BJ (cell line): ENCODE results near the gene NMRAL1. TPM values are rescaled to one million over a fixed set of nuclear protein-coding genes. Genes with fewer than 3 reads are reported as not detected.
A peak's percentile ranks its signal among the peaks of the same experiment; 100 is the strongest.

Experiments
- CTCF ChIA-PET: fragments of 350-600 bp; formaldehyde crosslinking; extraction: SDS; loops from one replicate; lab custom pipeline; 2021; ENCODE audit warnings: antibody characterized with exemption, inconsistent platforms; lab: Yijun Ruan, JAX
- POLR2A ChIA-PET: fragments of 300-600 bp; sonication (Branson Sonifier 250); formaldehyde crosslinking; extraction: SDS; loops from one replicate; lab custom pipeline; 2021; ENCODE audit warnings: antibody characterized with exemption; lab: Charles Lee
- DNase-seq: peaks from one replicate; pipeline ENCODE4 v3.0.0-alpha.2; 2011; ENCODE audit warnings: low read depth
- H3K27me3 ChIP-seq: 2 replicates; pipeline ENCODE4 v1.6.0; 2011; ENCODE audit warnings: low read length; ENCODE audit not compliant: control insufficient read depth, insufficient read depth
- H3K36me3 ChIP-seq: 2 replicates; pipeline ENCODE4 v1.5.1; 2011; ENCODE audit warnings: low read length; ENCODE audit not compliant: control insufficient read depth, insufficient read depth
- H3K4me3 ChIP-seq: 2 replicates; pipeline ENCODE4 v1.5.1; 2011; ENCODE audit warnings: low read depth, mild to moderate bottlenecking, control low read depth, low read length
- polyA plus RNA-seq: library from polyadenylated mRNA; depleted of rRNA; stranded (reverse); fragments of >200 nt; gene quantifications from 2 replicates; pipeline ENCODE4 v1.2.3, GENCODE V29; 2011
- TF ChIP-seq, protein P1 (sequence below): IDR thresholded peaks from 2 replicates; pipeline ENCODE4 v1.5.1; 2011; ENCODE audit warnings: low read depth, mild to moderate bottlenecking, control low read depth, inconsistent platforms, low read length, moderate library complexity; ENCODE audit not compliant: insufficient read depth

NMRAL1 gene
- polyA plus RNA-seq, 1 experiment = 78.0 TPM

DNA sequence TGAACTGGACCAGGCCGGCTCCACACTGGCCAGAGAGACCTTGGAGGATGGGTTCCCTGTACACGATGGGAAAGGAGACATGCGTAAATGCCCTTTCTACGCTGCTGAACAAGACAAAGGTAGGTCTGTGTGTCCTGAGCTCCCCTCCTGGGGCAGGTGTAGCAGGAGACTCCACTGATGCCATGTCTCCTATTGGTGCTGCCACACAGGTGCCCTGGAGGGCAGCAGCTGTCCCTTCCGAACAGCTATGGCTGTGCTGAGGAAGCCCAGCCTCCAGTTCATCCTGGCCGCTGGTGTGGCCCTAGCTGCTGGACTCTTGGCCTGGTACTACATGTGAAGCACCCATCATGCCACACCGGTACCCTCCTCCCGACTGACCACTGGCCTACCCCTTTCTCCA is 35.0 kb upstream of the NMRAL1 start:
- ChIA-PET POLR2A (no interaction called here), CTCF (interaction anchor here (1.0 to 6.8 kb wide), 5 partner anchors 7 to 114 kb away, joined by 3 to 110 read pairs (median 23); no protein-coding TSS in a partner anchor)
- Histone ChIP-seq H3K27me3 (no peaks in the 10 kb centered on the region), H3K4me3 (no peak overlapping the region), H3K36me3 (peaks cover 42% of the 10 kb centered on the region)
- TF ChIP-seq, protein P1, sequence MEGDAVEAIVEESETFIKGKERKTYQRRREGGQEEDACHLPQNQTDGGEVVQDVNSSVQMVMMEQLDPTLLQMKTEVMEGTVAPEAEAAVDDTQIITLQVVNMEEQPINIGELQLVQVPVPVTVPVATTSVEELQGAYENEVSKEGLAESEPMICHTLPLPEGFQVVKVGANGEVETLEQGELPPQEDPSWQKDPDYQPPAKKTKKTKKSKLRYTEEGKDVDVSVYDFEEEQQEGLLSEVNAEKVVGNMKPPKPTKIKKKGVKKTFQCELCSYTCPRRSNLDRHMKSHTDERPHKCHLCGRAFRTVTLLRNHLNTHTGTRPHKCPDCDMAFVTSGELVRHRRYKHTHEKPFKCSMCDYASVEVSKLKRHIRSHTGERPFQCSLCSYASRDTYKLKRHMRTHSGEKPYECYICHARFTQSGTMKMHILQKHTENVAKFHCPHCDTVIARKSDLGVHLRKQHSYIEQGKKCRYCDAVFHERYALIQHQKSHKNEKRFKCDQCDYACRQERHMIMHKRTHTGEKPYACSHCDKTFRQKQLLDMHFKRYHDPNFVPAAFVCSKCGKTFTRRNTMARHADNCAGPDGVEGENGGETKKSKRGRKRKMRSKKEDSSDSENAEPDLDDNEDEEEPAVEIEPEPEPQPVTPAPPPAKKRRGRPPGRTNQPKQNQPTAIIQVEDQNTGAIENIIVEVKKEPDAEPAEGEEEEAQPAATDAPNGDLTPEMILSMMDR = no peak
- DNase-seq = no peak

DNA sequence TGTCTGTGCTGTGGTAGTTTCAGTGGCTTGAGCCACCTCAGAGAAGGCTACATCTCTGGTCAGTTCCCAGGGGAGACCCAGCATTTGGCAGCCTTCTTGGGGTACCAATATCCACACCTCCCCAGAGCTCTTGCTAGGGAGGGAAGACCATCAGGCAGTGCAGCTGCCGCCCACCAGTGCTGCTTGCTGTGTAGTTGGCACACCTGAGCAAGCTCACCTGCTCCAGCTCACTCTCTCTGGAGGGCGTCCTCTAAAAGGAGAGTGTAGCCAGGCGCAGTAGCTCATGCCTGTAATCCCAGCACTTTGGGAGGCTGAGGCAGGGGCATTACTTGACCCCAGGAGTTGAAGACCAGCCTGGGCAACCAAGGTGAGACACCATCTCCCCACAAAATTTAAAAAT is 34.4 kb upstream of the NMRAL1 start:
- Histone ChIP-seq H3K27me3 (no peaks in the 10 kb centered on the region), H3K4me3 (no peak overlapping the region), H3K36me3 (peaks cover 42% of the 10 kb centered on the region)
- CTCF ChIA-PET = interaction anchor here (0.6 to 6.8 kb wide), 8 partner anchors 8 to 108 kb away, joined by 3 to 110 read pairs (median 14); partner anchors contain the start of gene HMOX2
- no peak for DNase-seq
- TF ChIP-seq, protein P1 = no peak
- POLR2A ChIA-PET = no interaction called here

DNA sequence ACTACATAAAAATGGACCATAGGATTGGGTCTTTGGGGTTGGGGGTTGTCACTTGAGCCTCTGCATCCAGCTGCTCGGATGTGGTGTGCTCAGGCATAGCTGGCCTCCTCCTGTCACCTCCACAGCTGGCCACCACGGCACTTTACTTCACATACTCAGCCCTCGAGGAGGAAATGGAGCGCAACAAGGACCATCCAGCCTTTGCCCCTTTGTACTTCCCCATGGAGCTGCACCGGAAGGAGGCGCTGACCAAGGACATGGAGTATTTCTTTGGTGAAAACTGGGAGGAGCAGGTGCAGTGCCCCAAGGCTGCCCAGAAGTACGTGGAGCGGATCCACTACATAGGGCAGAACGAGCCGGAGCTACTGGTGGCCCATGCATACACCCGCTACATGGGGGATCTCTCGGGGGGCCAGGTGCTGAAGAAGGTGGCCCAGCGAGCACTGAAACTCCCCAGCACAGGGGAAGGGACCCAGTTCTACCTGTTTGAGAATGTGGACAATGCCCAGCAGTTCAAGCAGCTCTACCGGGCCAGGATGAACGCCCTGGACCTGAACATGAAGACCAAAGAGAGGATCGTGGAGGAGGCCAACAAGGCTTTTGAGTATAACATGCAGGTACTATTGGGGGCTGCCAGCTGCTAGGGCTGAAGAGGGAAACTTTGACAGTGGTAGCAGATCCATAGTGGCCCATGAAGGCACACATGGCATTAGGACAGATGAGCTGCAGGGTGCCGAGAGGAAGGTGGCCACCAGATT is 33.3 kb upstream of the NMRAL1 start:
- ChIA-PET CTCF (interaction anchor here (0.6 to 6.8 kb wide), 16 partner anchors 9 to 131 kb away, joined by 3 to 110 read pairs (median 4); partner anchors contain the start of gene HMOX2), POLR2A (no interaction called here)
- H3K27me3 ChIP-seq = no peaks in the 10 kb centered on the region
- H3K36me3 ChIP-seq = peaks cover 37% of the 10 kb centered on the region
- TF ChIP-seq, protein P1 = no peak
- no peak overlapping the region for H3K4me3 ChIP-seq
- no peak for DNase-seq

DNA sequence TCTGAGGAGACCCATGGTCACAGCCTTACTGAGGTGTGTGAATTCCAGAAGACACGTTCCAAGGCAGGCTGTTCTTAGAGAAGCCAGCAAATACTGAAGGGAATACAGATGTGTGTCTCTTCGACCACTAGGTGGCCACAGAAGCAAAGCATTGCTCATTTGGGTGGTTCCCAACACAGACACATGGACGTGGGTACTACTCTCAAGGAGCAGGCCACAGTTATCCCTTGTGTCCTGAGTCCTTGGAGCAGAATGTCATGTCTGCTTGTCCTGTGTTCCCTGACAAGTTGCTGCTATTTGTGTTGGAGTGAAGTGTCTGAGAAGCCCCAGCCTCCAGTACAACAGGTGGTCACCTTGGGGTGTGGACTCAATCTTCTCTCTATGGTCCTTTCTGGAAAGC is 32.0 kb upstream of the NMRAL1 start:
- Histone ChIP-seq H3K36me3 (peaks cover 28% of the 10 kb centered on the region), H3K27me3 (no peaks in the 10 kb centered on the region), H3K4me3 (no peak overlapping the region)
- TF ChIP-seq, protein P1 = peak; percentile 86
- ChIA-PET CTCF (interaction anchor here (0.6 to 6.8 kb wide), 20 partner anchors 10 to 149 kb away, joined by 3 to 110 read pairs (median 6); partner anchors contain the start of genes CDIP1, HMOX2 and MGRN1), POLR2A (interaction anchor here (0.7 kb wide), 1 partner anchor 38 kb away, joined by 4 read pairs; no protein-coding TSS in a partner anchor)
- DNase-seq = no peak
